ENCODE measurements around the gene EEF1AKMT3.

Gene EEF1AKMT3

DNA sequence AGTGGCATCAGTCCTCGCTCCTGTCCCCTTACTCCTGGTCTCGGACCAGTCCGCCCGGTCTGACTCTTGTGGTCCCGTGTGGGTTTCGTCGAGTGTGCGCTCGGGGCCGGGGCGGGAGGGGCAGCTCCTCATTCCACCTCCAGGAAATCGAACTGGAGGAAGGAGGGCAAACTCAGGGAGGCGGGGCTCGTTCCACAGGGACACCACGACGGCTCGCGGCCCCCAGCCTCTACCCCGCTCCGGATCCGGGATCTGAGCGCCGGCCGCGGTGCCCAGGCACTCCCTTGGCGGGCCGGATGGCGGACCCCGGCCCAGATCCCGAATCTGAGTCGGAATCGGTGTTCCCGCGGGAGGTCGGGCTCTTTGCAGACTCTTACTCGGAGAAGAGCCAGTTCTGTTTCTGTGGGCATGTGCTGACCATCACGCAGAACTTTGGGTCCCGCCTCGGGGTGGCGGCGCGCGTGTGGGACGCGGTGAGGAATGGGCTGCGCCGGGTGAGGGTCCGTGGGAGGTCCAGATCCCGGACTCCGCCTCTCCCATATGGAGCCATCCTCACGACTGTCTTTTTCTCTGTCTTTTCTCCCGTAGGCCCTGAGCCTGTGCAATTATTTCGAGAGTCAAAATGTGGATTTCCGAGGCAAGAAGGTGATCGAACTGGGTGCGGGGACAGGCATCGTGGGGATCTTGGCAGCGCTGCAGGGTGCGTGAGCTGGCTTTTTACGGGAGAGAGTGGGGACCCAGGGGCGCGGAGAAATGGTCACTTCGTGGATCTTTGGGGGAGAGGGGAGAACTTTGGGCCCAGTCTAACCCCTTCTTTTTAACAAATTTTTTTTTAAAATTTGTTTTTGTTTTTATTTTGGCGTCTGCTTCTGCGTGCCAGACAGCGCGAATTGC lies at the start of gene EEF1AKMT3:
Gene EEF1AKMT3, plus strand, starts transcription at position 186 of the 894 bp plus-strand sequence. Its CDS starts 111 bp downstream, at position 297.
- DNase-seq (ENCODE audit: low spot score) (peak; percentile 68), FAIRE-seq (no peak)

DNA sequence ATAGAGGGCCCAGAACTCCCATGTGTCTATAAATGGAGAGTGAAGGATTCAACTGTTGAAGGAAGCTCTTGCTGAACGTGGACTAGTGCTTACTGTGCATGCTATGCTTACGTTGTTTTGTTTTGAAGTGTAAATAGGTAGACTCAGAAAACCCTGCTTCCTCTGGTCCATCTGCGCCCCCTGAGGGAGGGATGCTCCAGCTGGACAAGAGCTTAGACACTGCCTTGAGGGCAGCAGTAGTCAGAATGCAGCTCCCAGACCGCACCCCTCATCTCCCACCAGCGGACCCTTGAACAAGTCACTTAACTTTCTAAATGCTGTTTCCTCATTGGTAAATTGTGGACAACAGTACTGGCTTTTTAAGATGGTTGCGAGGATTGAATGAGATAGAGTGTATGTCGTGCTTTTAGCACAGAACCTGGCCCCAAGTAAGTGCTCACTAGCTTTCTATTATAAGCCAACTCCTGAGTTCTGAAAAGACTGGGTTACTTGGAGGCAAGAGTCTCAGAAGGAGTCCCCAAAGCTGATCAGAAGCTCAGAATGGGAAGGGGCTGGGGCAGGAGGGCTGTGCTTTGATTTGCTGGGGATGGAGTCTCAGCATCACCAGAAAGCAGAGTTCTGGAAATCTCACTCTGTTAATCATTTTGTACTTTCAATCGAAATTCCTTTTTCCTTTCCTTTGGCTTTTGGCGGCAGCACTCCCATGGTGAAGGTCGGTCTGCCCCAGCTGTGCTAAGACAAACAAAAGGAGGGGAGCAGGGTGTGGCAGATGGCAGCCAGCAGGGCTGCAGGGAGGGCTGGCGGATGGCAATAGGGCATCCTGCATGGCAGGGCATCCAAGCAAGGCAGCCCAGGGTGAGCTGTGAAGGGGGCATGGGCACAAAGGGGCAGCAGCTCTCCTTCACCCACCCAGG lies 49.4 kb upstream of the EEF1AKMT3 start:
- FAIRE-seq (no peak), DNase-seq (ENCODE audit: low spot score) (no peak)

DNA sequence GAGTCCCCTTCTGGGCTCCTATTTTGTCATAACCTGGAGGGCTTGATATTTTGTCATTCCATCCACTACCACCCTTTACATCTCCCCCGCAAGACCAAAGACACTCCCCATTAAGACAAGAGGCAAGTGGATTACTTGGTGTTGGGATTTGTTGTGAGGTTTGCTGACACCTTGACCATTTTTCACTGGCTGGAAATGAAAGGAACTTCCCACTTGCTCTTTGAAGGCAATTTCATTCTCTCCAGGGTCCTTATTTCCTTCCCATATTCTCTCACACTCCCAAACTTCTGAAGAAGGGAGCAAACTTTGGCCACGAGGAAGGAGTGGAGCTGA lies 48.8 kb upstream of the EEF1AKMT3 start:
- DNase-seq (ENCODE audit: low spot score) (no peak), FAIRE-seq (no peak)

DNA sequence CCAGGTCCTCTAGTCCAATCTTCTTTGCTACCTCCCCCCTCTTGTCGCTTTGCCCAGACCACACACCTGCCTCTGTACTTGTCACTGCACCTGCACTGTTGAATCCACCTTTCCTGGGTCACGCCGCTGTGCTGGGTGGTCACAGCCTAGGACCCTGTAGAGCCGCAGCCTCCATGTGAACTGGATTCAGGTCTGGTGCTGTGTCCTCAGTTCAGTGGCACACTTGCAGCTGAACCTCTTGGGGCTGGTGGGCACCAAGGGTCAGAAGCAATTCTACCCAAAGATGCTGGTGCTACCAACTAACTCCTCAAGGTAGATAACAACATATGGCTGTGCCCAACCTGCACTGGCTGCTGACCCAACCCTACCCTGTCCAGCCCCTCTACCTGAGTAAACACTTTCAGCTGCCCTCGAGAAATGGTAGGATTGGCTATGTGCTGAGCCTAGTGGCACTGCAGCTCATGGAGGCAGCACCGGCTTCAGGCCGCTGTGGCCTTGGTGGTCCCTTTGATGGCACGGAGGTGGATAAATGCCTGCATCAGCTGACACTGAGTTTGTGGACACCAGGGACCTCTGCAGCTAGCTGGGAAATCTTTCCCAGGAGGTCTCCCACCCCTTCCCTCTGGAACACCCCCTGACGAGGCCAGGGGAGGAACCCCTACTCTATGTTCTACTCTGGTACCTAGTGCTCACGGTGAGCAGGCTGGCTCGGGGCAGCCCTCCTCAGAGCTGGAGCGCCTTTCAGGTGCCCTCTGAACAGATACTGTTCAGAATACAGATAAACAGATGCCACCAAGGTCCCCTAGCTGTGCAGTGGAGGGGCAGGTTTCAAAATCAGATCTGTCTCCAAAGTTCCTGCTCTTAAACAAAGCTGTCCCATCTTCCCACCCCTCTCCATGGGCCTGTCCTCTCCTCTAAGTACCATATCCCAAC lies 48.1 kb upstream of the EEF1AKMT3 start:
- DNase-seq (ENCODE audit: low spot score) (no peak), FAIRE-seq (peak; percentile 79)

DNA sequence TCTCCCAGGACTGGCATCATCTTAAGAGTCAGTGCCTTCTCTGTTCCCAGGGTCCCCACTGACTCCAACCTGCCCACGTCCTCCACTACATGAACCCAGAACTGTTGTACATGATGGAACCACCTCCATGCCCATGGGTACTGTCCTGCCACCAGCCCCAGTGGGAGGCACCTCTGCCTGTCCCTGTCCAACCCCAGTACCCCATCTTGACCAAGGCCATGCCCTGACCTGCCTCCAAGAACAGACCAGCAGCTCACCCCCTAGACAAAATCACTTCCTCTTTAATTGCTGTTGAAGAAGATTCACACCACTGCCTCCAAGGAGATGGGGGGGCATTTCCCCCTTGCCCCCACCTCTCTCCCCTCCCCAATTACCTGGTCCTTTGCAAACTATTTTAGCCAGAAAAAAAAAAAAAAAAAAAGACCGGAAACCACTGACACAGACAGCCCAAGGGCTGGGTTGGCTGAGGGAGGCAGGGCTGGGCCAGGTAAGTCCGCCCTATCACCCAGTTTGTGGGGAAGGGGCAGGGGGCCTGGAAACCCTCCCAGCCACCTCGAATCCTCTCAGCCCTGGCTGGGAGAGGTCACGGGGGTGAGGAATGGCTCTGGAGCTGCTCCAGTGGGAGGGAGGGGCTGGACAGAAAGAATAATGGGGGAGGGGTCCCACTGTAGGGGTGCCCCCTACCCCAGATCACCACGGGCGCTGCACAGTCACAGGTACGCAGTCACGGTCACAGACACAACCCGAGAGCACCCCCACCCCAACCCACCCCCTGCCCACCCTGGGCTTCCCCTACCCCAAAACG lies 47.3 kb upstream of the EEF1AKMT3 start:
- DNase-seq (ENCODE audit: low spot score): no peak

DNA sequence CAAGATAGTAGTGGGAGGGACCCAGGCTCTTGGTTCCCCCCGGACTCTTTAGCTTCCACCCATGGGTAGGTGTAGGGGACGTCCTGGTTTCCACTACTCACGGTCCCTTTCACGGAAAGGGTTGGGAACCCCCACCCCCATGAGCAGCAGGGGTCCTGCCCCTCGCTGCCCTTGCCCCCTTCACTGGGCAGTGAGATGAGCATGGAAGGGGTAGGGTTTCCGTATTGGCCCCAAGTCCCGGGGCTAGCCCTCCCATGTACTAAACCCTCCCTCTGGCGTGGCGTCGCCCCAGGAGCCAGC lies 46.6 kb upstream of the EEF1AKMT3 start:
- FAIRE-seq: peak; percentile 9
- no peak for DNase-seq (ENCODE audit: low spot score)

More for the DNA sequence above, 47.3 kb upstream of the EEF1AKMT3 start:
- FAIRE-seq: no peak

DNA sequence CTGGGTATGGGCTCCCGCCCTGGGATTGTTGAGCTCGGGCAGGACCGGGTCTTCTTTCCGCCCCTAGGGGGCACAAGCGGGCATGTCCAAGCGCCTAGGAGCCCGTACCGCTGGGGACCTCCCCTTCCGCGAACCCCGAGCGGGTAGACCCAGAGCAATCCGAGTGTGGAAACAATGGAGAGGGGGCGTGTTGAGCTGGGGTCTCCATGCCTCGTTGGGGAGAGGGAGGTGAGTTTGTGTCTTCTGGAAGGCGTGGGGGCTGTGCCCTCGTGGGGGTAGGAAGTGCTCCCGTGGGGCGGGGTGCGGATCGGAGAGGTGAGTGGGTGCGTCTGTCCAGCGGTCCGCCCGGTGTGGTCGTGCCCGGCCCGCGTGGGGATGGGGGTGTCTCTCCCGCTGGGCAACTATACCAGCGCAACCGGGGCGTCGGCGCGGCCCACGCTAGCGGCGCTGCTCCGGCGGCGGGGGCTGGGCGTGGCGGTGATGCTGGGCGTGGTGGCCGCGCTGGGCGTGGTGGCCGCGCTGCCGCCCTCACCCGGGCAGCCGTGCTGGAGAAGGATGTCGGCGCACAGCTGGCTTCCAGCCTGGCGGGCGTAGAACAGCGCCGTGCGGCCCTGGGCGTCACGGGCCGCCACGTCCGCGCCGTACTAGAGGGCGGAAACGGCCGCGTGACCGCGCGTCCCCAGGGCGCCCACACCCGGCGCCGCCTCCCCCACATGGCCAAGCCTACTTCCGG lies 46.1 kb upstream of the EEF1AKMT3 start:
- DNase-seq (ENCODE audit: low spot score) (peak; percentile 94), FAIRE-seq (peak; percentile 61)

DNA sequence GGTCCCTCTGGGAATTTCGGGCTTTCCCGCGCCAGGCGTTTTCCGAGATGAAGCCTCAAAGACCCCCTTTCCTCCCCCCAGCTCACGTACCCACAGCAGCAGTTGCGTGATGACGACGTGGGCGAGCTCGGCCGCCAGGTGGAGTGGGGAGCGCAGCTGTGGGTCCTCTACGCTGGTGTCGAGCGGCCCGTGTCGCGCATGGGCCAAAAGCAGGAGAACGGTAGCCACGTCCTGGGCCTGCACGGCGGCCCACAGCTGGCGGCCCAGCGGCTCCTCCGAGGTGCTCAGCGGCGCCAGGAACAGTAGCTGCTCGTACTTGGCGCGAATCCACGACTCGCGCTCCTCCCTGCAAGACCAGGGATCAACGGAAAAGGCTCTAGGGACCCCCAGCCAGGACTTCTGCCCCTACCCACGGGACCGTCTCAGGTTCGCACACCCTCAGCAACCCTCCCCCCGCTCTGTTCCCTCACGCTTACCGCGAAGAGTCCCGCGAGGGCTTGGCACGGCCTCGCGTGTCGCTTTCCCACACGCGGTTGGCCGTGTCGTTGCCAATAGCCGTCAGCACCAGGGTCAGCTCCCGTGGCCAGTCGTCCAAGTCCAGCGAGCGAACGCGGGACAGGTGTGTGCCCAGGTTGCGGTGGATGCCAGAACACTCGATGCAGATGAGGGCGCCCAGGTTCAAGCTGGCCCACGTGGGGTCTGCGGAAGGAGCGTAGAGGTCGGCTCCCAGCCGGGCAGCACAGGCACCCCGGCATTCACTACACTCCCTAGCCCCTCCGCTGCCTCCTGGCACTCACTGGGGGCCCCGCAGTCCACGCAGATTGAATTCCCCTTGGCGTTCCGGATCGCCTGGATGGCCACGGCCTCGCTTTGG lies 45.3 kb upstream of the EEF1AKMT3 start:
- FAIRE-seq: no peak
- DNase-seq (ENCODE audit: low spot score): no peak

DNA sequence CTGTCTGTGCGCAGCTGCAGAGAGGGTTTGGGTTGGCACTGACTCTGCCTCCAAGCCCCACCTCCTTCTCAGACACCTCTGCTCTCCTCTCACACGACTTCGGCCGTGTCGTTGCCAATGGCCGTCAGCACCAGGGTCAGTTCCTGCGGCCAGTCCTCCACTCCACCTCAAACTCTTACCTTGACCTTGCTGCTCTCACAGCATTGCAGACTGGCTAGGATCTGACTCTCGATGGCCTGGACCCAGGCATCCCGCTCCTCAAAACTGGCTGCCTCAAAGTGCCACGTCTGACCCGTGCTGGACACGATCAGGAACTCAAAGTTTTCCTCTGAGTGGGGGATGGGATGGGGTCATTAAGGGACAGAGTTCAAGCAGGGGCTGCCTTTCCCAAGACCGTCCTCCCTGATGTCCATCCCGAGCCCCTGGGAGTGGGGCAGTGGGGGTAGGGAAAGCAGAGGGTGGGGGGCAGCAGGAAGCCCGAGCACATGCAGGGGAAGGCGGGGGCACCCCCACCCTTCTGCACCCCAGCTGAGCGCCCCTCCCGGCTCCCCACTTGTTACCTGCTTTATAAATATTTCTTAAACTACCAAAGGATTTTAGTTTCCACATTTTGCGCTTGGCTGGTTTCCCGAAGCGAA lies 44.5 kb upstream of the EEF1AKMT3 start:
- FAIRE-seq: no peak

DNA sequence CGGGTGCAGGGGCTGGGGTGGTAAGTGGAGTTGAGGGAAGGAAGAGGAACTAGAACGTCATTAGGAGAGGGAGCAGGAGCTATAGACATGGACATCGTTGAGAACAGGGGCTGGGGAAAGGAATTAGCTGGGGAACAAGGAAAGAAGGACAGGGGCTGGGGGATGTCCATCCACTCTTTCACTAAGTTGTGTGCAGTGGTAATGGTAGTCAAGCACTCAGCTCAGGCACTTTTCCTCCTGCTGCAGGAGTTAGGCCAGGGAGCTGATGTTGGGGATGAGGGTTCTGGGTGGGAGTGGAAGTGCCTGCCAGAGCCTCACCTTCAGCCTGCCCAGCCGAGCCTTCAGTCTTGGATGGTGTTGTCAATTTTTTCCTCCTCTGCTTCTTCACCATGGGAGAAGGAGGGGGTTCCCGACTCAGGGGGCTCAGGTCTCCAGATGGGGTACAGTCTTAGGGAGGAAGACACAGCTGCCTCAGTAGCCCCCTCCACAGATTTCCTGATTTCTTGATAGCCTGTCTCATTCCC lies 43.0 kb upstream of the EEF1AKMT3 start:
- DNase-seq (ENCODE audit: low spot score): no peak
- no peak for FAIRE-seq

More for the DNA sequence above, 44.5 kb upstream of the EEF1AKMT3 start:
- DNase-seq (ENCODE audit: low spot score): no peak

DNA sequence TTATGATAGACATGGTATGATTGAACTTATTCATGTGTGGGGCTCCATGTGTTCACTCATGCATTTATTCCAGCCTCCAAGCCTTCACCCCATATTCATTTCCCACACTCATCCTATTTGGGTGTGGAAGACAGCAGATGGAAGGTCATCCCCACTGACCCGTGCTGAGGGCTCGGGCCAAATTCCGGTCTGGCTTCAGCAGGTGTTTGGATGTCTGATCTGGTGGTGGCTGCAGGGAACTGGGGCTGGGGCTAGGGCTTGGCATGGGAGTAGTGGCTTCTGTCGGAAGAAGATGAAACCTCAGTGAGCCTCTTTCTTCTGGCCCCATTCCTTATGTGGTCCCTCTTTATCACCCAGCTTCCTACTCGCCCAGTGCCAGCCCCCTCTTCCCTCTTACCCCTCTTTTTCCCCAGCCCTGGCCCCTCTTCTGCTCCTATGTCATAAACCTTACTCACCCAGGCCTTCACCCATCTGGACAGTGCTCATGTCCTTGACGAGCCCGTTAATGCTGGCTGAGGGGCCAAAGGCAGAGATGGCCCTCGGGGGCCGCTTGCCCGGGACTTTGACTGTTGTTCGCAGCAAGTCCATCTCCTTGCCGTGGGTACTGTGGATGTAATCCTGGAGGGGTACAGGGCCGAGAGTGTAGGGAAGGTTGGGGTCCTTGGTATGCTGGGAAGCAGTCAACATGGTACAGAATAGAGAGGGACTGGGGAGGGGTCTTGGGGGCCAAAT lies 41.9 kb upstream of the EEF1AKMT3 start:
- DNase-seq (ENCODE audit: low spot score) (no peak), FAIRE-seq (no peak)

DNA sequence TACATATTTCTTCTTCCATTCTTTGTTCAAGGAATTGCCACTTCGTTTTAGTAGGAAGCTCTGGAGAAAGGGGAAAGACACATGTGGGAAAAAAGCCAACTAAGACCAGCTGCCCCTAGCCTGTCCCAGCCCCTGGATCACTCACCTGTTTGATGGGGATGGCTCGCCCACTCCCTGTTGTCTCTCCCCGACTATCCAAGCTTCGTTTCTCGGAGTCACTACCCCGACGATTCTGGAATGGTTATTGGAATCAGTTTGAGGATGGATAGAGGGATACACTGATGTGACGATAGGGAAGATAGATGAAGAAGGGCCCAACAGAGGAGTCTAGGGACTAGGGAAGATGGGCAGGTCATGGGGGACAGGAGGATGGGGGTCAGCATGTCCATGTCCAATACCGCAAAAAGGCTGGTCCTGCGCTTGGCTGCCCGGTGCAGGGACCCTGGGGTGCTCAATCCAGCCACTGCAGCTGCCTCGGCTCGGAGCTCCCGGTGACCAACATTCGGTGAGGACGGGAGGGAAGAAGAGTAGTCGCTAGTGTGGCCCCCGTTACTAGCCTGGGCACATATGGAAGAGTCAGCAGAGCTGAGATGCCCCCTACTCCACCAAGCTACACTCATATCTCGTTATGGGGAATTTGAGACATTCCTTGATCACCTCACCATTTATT lies 40.9 kb upstream of the EEF1AKMT3 start:
- no peak for DNase-seq (ENCODE audit: low spot score)
- no peak for FAIRE-seq

DNA sequence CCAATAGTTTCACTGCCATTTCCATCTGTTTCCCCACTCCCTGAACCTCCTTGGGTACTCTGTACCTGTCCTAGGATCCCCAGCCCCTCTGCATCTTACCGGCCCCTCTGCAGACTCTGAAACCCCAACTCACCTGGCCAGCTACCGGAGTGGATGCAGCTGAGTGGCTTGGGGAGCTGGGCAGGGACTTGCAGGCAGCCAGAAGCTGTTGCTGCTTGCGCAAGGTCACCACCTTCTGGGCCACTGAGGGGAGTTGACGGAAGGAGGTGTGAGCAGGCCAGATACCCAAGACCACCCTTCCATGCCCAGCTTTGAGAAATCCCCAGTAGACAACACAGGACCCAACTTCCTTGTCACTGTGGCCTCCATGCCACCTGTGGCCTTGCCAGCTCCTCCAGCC lies 40.1 kb upstream of the EEF1AKMT3 start:
- FAIRE-seq: no peak
- DNase-seq (ENCODE audit: low spot score): no peak

DNA sequence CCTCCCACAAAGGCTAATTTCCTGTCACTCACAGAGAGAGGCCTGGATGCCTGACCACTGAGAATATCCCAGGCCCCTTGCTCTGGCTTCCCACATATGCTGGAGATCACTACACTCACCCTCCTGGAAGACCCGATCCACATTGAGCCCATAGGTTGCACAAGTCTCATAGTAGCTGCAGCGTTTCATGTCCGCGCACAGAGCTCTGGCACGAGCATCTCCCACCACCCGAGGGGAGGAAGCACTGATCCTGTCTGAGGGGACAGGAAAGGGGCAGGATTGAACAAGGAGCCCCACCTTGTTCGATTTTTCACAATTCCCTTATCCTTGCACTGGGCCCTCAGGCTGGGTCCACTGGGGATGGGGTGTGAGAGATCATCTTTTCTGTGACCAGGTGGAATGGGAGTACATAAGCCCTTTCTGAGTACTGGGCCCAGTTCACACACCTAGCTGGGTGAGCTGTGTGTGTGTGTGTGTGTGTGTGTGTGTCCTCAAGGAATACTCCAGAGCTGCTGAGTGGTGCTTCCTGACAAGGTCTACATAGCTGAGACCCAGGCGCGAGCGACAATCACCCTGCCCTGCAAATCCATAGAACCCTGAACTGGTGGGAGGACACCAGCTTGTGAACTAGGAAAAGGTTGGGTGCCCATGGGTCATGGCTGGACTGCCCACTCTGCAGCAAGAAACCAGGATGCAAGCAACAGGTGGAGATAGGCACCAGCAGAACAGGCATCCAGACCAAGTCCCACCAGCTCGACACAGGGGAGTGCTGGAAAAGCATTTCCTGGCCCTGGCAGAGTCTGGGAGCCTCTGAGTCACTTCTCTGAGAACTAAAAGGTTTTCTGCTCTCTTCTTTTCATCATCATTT lies 39.5 kb upstream of the EEF1AKMT3 start:
- FAIRE-seq (no peak), DNase-seq (ENCODE audit: low spot score) (no peak)

DNA sequence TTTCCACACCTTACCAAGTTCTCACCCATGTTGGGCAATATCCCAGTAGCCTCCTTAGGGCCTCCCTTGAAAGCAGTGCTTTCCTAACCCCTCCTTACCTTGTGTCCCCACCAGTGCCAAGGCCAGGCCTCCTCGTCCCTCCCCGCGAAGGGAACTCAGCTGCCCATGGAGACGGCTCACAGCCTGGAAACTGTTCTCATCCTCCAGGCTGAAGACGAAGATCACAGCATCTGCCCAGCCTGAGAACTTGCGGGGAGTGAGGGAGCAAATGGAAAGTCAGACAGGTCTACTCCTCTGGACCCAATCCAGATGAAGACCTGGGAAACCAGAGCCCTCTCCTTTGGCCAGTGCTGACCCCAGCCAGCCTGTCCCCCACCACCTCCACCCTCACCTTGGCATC lies 38.5 kb upstream of the EEF1AKMT3 start:
- DNase-seq (ENCODE audit: low spot score) (no peak), FAIRE-seq (no peak)

DNA sequence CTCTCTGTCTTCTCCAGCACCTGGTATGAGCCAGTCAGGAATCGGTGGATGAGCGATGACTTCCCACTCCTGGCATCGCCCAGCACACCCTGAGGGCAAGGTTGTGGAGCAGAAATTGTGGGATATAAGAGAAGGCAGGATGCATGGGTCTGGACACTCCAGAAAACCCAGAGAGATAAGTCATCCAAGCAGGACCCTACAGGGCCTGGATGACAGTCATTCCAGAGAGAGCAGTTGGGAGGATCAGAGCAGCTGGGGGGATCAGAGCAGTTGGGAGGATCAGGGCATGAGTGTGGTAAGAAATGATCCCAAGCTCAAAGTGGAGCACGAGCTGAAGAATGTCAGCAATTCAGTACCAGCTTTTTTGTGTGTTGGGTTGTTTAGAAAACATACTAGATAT lies 37.8 kb upstream of the EEF1AKMT3 start:
- FAIRE-seq: no peak
- DNase-seq (ENCODE audit: low spot score): no peak
